PC-9 (cell line): ENCODE data around the gene STAT4.

Experiments used
- EZH2 ChIP-seq: fragments of 200-600 bp; sonication (generic); IDR thresholded peaks from 2 replicates; pipeline ENCODE4 v1.8.0; 2017; ENCODE audit warnings: antibody characterized with exemption, low read depth
- TF ChIP-seq, protein P1 (sequence below): fragments of 200-600 bp; sonication (generic); conservative IDR thresholded peaks from 2 replicates; pipeline ENCODE4 v1.6.1; 2017; ENCODE audit warnings: mixed run types, antibody characterized with exemption, mild to moderate bottlenecking, moderate library complexity

DNA sequence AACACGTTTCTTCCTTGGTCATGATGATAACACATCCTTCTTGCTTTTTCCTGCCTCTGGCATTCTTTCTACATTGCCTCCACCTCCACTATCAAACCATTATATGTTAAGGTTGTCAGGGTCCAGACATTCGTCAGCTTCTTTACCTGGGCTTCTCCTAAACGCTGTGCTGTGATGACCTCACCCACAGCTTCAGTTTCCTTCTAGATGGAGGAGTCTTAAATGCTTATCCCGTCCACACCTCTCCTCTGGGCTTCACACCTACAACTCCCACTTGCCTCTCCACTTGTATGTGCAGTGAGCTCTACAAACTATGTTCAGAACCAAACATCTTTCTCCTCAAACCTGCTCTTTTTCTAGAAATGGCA lies 136.2 kb downstream of the STAT4 start:
- no peak for TF ChIP-seq EZH2
- TF ChIP-seq, protein P1, sequence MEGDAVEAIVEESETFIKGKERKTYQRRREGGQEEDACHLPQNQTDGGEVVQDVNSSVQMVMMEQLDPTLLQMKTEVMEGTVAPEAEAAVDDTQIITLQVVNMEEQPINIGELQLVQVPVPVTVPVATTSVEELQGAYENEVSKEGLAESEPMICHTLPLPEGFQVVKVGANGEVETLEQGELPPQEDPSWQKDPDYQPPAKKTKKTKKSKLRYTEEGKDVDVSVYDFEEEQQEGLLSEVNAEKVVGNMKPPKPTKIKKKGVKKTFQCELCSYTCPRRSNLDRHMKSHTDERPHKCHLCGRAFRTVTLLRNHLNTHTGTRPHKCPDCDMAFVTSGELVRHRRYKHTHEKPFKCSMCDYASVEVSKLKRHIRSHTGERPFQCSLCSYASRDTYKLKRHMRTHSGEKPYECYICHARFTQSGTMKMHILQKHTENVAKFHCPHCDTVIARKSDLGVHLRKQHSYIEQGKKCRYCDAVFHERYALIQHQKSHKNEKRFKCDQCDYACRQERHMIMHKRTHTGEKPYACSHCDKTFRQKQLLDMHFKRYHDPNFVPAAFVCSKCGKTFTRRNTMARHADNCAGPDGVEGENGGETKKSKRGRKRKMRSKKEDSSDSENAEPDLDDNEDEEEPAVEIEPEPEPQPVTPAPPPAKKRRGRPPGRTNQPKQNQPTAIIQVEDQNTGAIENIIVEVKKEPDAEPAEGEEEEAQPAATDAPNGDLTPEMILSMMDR, result no peak
